ENCODE results near the gene KCNMB4.
A peak's percentile ranks its signal among the peaks of the same experiment; 100 is the strongest.

KCNMB4 gene

GRCh38 chr12:70365648-70366518 lies at the start of gene KCNMB4:
KCNMB4 (plus strand) TSS chr12:70366290; CDS start chr12:70366735, 445 bp downstream.
- DNase-seq = peak; percentile 94

- DNase-seq = no peak
These were observed 48.3 kb upstream of the KCNMB4 start for GRCh38 chr12:70317781-70318180.

- no peak for DNase-seq
These were observed 46.5 kb upstream of the KCNMB4 start for GRCh38 chr12:70319605-70320004.

GRCh38 chr12:70321191-70321590 lies 44.9 kb upstream of the KCNMB4 start:
- DNase-seq = no peak

GRCh38 chr12:70327541-70327940 lies 38.5 kb upstream of the KCNMB4 start:
- no peak for DNase-seq

- no peak for DNase-seq
These were observed 36.4 kb upstream of the KCNMB4 start for GRCh38 chr12:70329728-70330127.

GRCh38 chr12:70330158-70330557 lies 35.9 kb upstream of the KCNMB4 start:
- DNase-seq = no peak

- no peak for DNase-seq
These were observed 33.9 kb upstream of the KCNMB4 start for GRCh38 chr12:70332236-70332635.

- DNase-seq = no peak
These were observed 31.3 kb upstream of the KCNMB4 start for GRCh38 chr12:70334742-70335141.

GRCh38 chr12:70338531-70338930 lies 27.6 kb upstream of the KCNMB4 start:
- no peak for DNase-seq

GRCh38 chr12:70351076-70351475 lies 15.0 kb upstream of the KCNMB4 start:
- DNase-seq = no peak

- DNase-seq = no peak
These were observed 12.1 kb upstream of the KCNMB4 start for GRCh38 chr12:70353780-70354660.

GRCh38 chr12:70354787-70355186 lies 11.3 kb upstream of the KCNMB4 start:
- DNase-seq = no peak

GRCh38 chr12:70355972-70356371 lies 10.1 kb upstream of the KCNMB4 start:
- DNase-seq = no peak

GRCh38 chr12:70359458-70360197 lies 6.5 kb upstream of the KCNMB4 start:
- DNase-seq = no peak

GRCh38 chr12:70360218-70360617 lies 5.9 kb upstream of the KCNMB4 start:
- DNase-seq = no peak

GRCh38 chr12:70364695-70365397 lies 1.2 kb upstream of the KCNMB4 start:
- no peak for DNase-seq

GRCh38 chr12:70365398-70365647 lies 767 bp upstream of the KCNMB4 start:
- DNase-seq = no peak

- peak; percentile 84 for DNase-seq
These were observed 629 bp downstream of the KCNMB4 start for GRCh38 chr12:70366581-70367257.

GRCh38 chr12:70367258-70368141 lies 1.4 kb downstream of the KCNMB4 start:
- DNase-seq = peak; percentile 81

GRCh38 chr12:70372881-70373280 lies 6.8 kb downstream of the KCNMB4 start:
- DNase-seq = no peak

Data from eye (tissue), 1 donor.